Peyer's patch (tissue), 4 donors: ENCODE measurements around the gene PLXNA4. TPM values are rescaled to one million over a fixed set of nuclear protein-coding genes. Genes with fewer than 3 reads are reported as not detected.

Source experiments
- DNase-seq, 3 donors: peaks; one replicate each; pipeline ENCODE4 v3.0.0-alpha.2; 2017 to 2019
- H3K27ac ChIP-seq, 4 donors: fragments of 200-600 bp; sonication (generic); one replicate each; pipeline ENCODE4 v1.5.1; 2016 to 2019
- H3K27me3 ChIP-seq, 2 donors: fragments of 200-600 bp; sonication (generic); one replicate each; pipeline ENCODE4 v1.5.1; 2019
- H3K36me3 ChIP-seq, 3 donors: fragments of 200-600 bp; sonication (generic); one replicate each; pipeline ENCODE4 v1.5.1; 2016 to 2019
- H3K4me1 ChIP-seq, 4 donors: fragments of 200-600 bp; sonication (generic); one replicate each; pipeline ENCODE4 v1.5.1; 2016 to 2019
- H3K4me3 ChIP-seq, 4 donors: fragments of 200-600 bp; sonication (generic); 1 replicate in 3 of 4; 2 replicates in 1 of 4; pipeline ENCODE4 v1.5.1; 2016 to 2019; ENCODE audit warnings: mild to moderate bottlenecking in 1 of 4
- H3K9me3 ChIP-seq, 4 donors: fragments of 200-600 bp; sonication (generic); one replicate each; pipeline ENCODE4 v1.5.1; 2016 to 2019; ENCODE audit warnings: mild to moderate bottlenecking in 1 of 4
- CTCF ChIP-seq, 6 experiments: fragments of 450-650 bp in 4 of 6; fragments of 200-600 bp in 2 of 6; sonication (generic) in 1 of 6; IDR thresholded peaks; one replicate each; pipeline ENCODE4 v1.5.1; 2017 to 2019; ENCODE audit warnings: antibody characterized with exemption in 6 of 6, mild to moderate bottlenecking in 3 of 6, moderate library complexity in 1 of 6
- POLR2A ChIP-seq, 2 donors: fragments of 450-650 bp; IDR thresholded peaks; one replicate each; pipeline ENCODE4 v1.5.1; 2017; ENCODE audit warnings: antibody characterized with exemption in 2 of 2, mild to moderate bottlenecking in 2 of 2, moderate library complexity in 2 of 2
- total RNA-seq, 4 donors: library from RNA; depleted of rRNA; stranded (reverse); fragments of >200 nt; gene quantifications; one replicate each; pipeline ENCODE4 v1.1.0, GENCODE V29; 2016

The PLXNA4 gene
- total RNA-seq, 4 donors from 2014 or later, result 1.4 to 3.8 (median 3.0) TPM

GRCh38 chr7:132352800-132353199 is 223.5 kb downstream of the PLXNA4 start:
- H3K27me3 ChIP-seq, result no peaks in the 10 kb centered on the region
- no peaks in the 10 kb centered on the region for H3K9me3 ChIP-seq
- TF ChIP-seq CTCF (IDR thresholded peaks at IDR 0.05), result no peak
- TF ChIP-seq POLR2A (IDR thresholded peaks at IDR 0.05), result no peak
- H3K36me3 ChIP-seq, result no peaks in the 10 kb centered on the region
- no peak overlapping the region for H3K4me3 ChIP-seq
- no peaks in the 10 kb centered on the region for H3K4me1 ChIP-seq
- no peak overlapping the region for H3K27ac ChIP-seq
- no peak for DNase-seq

- H3K27ac ChIP-seq, result no peak overlapping the region
- no peaks in the 10 kb centered on the region for H3K9me3 ChIP-seq
- H3K4me1 ChIP-seq, result no peaks in the 10 kb centered on the region
- no peaks in the 10 kb centered on the region for H3K27me3 ChIP-seq
- H3K4me3 ChIP-seq, result no peak overlapping the region
- no peak for DNase-seq
- TF ChIP-seq POLR2A (IDR thresholded peaks at IDR 0.05) (no peak), CTCF (IDR thresholded peaks at IDR 0.05) (no peak)
- no peaks in the 10 kb centered on the region for H3K36me3 ChIP-seq
These were observed 224.2 kb downstream of the PLXNA4 start for GRCh38 chr7:132351954-132352499.

GRCh38 chr7:132350741-132351140 is 225.5 kb downstream of the PLXNA4 start:
- no peaks in the 10 kb centered on the region for H3K36me3 ChIP-seq
- H3K27ac ChIP-seq, result no peak overlapping the region
- H3K4me3 ChIP-seq, result no peak overlapping the region
- no peaks in the 10 kb centered on the region for H3K4me1 ChIP-seq
- no peaks in the 10 kb centered on the region for H3K9me3 ChIP-seq
- TF ChIP-seq CTCF (IDR thresholded peaks at IDR 0.05), result no peak
- no peak for DNase-seq
- no peaks in the 10 kb centered on the region for H3K27me3 ChIP-seq

GRCh38 chr7:132349075-132349474 is 227.2 kb downstream of the PLXNA4 start:
- no peaks in the 10 kb centered on the region for H3K27me3 ChIP-seq
- no peaks in the 10 kb centered on the region for H3K36me3 ChIP-seq
- no peak overlapping the region for H3K27ac ChIP-seq
- no peaks in the 10 kb centered on the region for H3K4me1 ChIP-seq
- no peak overlapping the region for H3K4me3 ChIP-seq
- DNase-seq, result no peak
- H3K9me3 ChIP-seq, result no peaks in the 10 kb centered on the region
- TF ChIP-seq CTCF (IDR thresholded peaks at IDR 0.05) (no peak), POLR2A (IDR thresholded peaks at IDR 0.05) (no peak)

- H3K36me3 ChIP-seq, result no peaks in the 10 kb centered on the region
- TF ChIP-seq POLR2A (IDR thresholded peaks at IDR 0.05) (no peak), CTCF (IDR thresholded peaks at IDR 0.05) (no peak)
- no peak overlapping the region for H3K4me3 ChIP-seq
- H3K27ac ChIP-seq, result no peak overlapping the region
- no peak for DNase-seq
- no peaks in the 10 kb centered on the region for H3K4me1 ChIP-seq
- H3K27me3 ChIP-seq, result no peaks in the 10 kb centered on the region
- no peaks in the 10 kb centered on the region for H3K9me3 ChIP-seq
These were observed 227.9 kb downstream of the PLXNA4 start for GRCh38 chr7:132348341-132348740.

- H3K27me3 ChIP-seq, result no peaks in the 10 kb centered on the region
- H3K4me3 ChIP-seq, result no peak overlapping the region
- H3K27ac ChIP-seq, result no peak overlapping the region
- H3K4me1 ChIP-seq, result no peaks in the 10 kb centered on the region
- no peak for TF ChIP-seq POLR2A (IDR thresholded peaks at IDR 0.05)
- no peak for DNase-seq
- no peaks in the 10 kb centered on the region for H3K9me3 ChIP-seq
- no peaks in the 10 kb centered on the region for H3K36me3 ChIP-seq
These were observed 228.4 kb downstream of the PLXNA4 start for GRCh38 chr7:132347858-132348257.
